Transverse colon (tissue), 4 donors: ENCODE results near the gene KAZN. TPM values are rescaled to one million over a fixed set of nuclear protein-coding genes. Genes with fewer than 3 reads are reported as not detected.

Experiments
- DNase-seq: peaks from one replicate; pipeline ENCODE4 v3.0.0-alpha.2; 2019
- H3K27ac ChIP-seq, 4 donors: fragments of 200-600 bp; sonication (generic); 2 replicates each; pipeline ENCODE4 v1.5.1; 2016 to 2018; ENCODE audit warnings: inconsistent platforms in 4 of 4
- H3K27me3 ChIP-seq: fragments of 200-600 bp; sonication (generic); 2 replicates; pipeline ENCODE4 v1.5.1; 2017; ENCODE audit warnings: inconsistent platforms
- H3K36me3 ChIP-seq, 4 donors: fragments of 200-600 bp; sonication (generic); 2 replicates each; pipeline ENCODE4 v1.5.1; 2017 to 2019; ENCODE audit warnings: inconsistent platforms in 4 of 4
- H3K4me1 ChIP-seq, 4 donors: fragments of 200-600 bp; sonication (generic); 2 replicates each; pipeline ENCODE4 v1.5.1; 2017 to 2020; ENCODE audit warnings: inconsistent platforms in 4 of 4
- H3K4me3 ChIP-seq, 4 donors: fragments of 200-600 bp; sonication (generic); 1 replicate in 1 of 4; 2 replicates in 3 of 4; pipeline versions ENCODE4 v1.5.1 to v1.6.1; 2017 to 2019; ENCODE audit warnings: inconsistent platforms in 4 of 4
- H3K9me3 ChIP-seq, 2 donors: fragments of 200-600 bp; sonication (generic); 2 replicates each; pipeline ENCODE4 v1.5.1; 2017 to 2019; ENCODE audit warnings: inconsistent platforms in 2 of 2
- CTCF ChIP-seq, 5 experiments: fragments of 200-600 bp in 3 of 5; fragments of 450-650 bp in 2 of 5; sonication (generic) in 3 of 5; IDR thresholded peaks; 1 replicate in 2 of 5; 2 replicates in 3 of 5; pipeline ENCODE4 v1.5.1; 2016 to 2017; ENCODE audit warnings: antibody characterized with exemption in 5 of 5, inconsistent platforms in 3 of 5, mild to moderate bottlenecking in 2 of 5, moderate library complexity in 1 of 5
- EP300 ChIP-seq: sonication (generic); formaldehyde crosslinking; IDR thresholded peaks from one replicate; pipeline ENCODE4 v1.6.1; 2017; ENCODE audit warnings: antibody characterized with exemption, low read depth
- POLR2A ChIP-seq: fragments of 450-650 bp; IDR thresholded peaks from one replicate; pipeline ENCODE4 v1.6.1; 2016; ENCODE audit warnings: antibody characterized with exemption, mild to moderate bottlenecking, moderate library complexity
- POLR2AphosphoS5 ChIP-seq, 3 donors: sonication (generic); formaldehyde crosslinking; IDR thresholded peaks; one replicate each; pipeline ENCODE4 v1.6.1; 2016; ENCODE audit warnings: antibody characterized with exemption in 3 of 3
- WGBS, 2 donors: methylation state at CpG; one replicate each; pipeline ENCODE4 v1.1.5; 2018; ENCODE audit warnings: low coverage in 1 of 2; 5-methylcytosine and 5-hydroxymethylcytosine counted together
- in situ Hi-C, 4 donors: fragments of 200-750 bp; cut with MboI; loops; one replicate each; pipeline versions ENCODE4 v1.15.0 to v1.15.1; 2017; ENCODE audit warnings: low sequenced_read_pairs in 3 of 4, low pct_ligation_motif_present in 1 of 4, low pct_unique_long_range_greater_than_20kb in 1 of 4
- intact Hi-C: fragments of 100-400 bp; cut with DNase I; formaldehyde crosslinking; loops from one replicate; pipeline ENCODE4 v1.15.1; 2023; ENCODE audit warnings: low total_unique reads
- total RNA-seq, 4 donors: library from RNA; depleted of rRNA; stranded (reverse); fragments of >200 nt; gene quantifications; one replicate each; pipeline ENCODE4 v1.1.0, GENCODE V29; 2016

Gene KAZN
- total RNA-seq, 4 donors from 2014 or later: 12.0 to 17.1 (median 16.2) TPM

GRCh38 chr1:14871218-14871970 lies 272.9 kb downstream of the KAZN start:
- 63 to 80% methylated on average over 4 to 6 of the region's 6 CpGs for WGBS, 2 donors
- no peaks in the 10 kb centered on the region for H3K9me3 ChIP-seq
- in situ Hi-C loops: no loop called here
- no peaks in the 10 kb centered on the region for H3K27me3 ChIP-seq
- intact Hi-C loops: no loop called here
- no peak for DNase-seq
- no peaks in the 10 kb centered on the region for H3K36me3 ChIP-seq
- H3K27ac ChIP-seq: no peak overlapping the region
- TF ChIP-seq POLR2A: no peak
- no peak for TF ChIP-seq CTCF (IDR thresholded peaks at IDR 0.05)
- TF ChIP-seq EP300: no peak
- no peak for TF ChIP-seq POLR2AphosphoS5 (IDR thresholded peaks at IDR 0.05)
- no peak overlapping the region for H3K4me3 ChIP-seq
- no peaks in the 10 kb centered on the region for H3K4me1 ChIP-seq

GRCh38 chr1:14872762-14873161 lies 274.3 kb downstream of the KAZN start:
- no peak for DNase-seq
- no peak overlapping the region for H3K4me3 ChIP-seq
- no peak overlapping the region for H3K27ac ChIP-seq
- no peaks in the 10 kb centered on the region for H3K9me3 ChIP-seq
- no peaks in the 10 kb centered on the region for H3K4me1 ChIP-seq
- no peaks in the 10 kb centered on the region for H3K27me3 ChIP-seq
- WGBS, 2 donors: 90% methylated on average over 3 of the region's 3 CpGs
- intact Hi-C loops: no loop called here
- no peaks in the 10 kb centered on the region for H3K36me3 ChIP-seq
- no peak for TF ChIP-seq CTCF (IDR thresholded peaks at IDR 0.05)
- TF ChIP-seq EP300: no peak
- no peak for TF ChIP-seq POLR2AphosphoS5 (IDR thresholded peaks at IDR 0.05)
- no peak for TF ChIP-seq POLR2A
- in situ Hi-C loops: no loop called here

GRCh38 chr1:14873677-14874076 lies 275.2 kb downstream of the KAZN start:
- Histone ChIP-seq H3K27ac (no peak overlapping the region), H3K27me3 (no peaks in the 10 kb centered on the region), H3K36me3 (no peaks in the 10 kb centered on the region), H3K4me1 (no peaks in the 10 kb centered on the region), H3K4me3 (no peak overlapping the region), H3K9me3 (no peaks in the 10 kb centered on the region)
- no peak for TF ChIP-seq POLR2A
- no peak for TF ChIP-seq POLR2AphosphoS5 (IDR thresholded peaks at IDR 0.05)
- TF ChIP-seq EP300: no peak
- TF ChIP-seq CTCF (IDR thresholded peaks at IDR 0.05): no peak
- intact Hi-C loops: no loop called here
- in situ Hi-C loops: no loop called here
- DNase-seq: no peak
- WGBS, 2 donors: 63 to 67% methylated on average over 1 to 4 of the region's 4 CpGs

- 36 to 44% methylated on average over 7 to 11 of the region's 11 CpGs for WGBS, 2 donors
- Histone ChIP-seq H3K9me3 (no peaks in the 10 kb centered on the region), H3K27ac (no peak overlapping the region), H3K4me3 (no peak overlapping the region), H3K27me3 (no peaks in the 10 kb centered on the region), H3K36me3 (no peaks in the 10 kb centered on the region), H3K4me1 (no peaks in the 10 kb centered on the region)
- TF ChIP-seq EP300 (no peak), CTCF (IDR thresholded peaks at IDR 0.05) (no peak), POLR2AphosphoS5 (IDR thresholded peaks at IDR 0.05) (no peak), POLR2A (no peak)
- intact Hi-C loops: no loop called here
- DNase-seq: no peak
- in situ Hi-C loops: no loop called here
Observed at GRCh38 chr1:14875524-14876509, 277.3 kb downstream of the KAZN start.
